SK-N-SH (cell line): ENCODE data around the gene MTA3.

Experiments
- CHD2 ChIP-seq: fragments of 150-350 bp; IDR thresholded peaks from 2 replicates; pipeline ENCODE4 v1.6.1; 2018; ENCODE audit warnings: low read length; ENCODE audit not compliant: partially characterized antibody
- EP300 ChIP-seq, 2 experiments: IDR thresholded peaks; 2 replicates each; pipeline versions ENCODE4 v1.4.0 to v1.6.1; 2012; ENCODE audit warnings: borderline replicate concordance in 1 of 2, low read depth in 1 of 2, low read length in 1 of 2
- EZH2phosphoT487 ChIP-seq: fragments of 200-600 bp; sonication (generic); IDR thresholded peaks from 2 replicates; pipeline ENCODE4 v1.6.1; 2017; ENCODE audit warnings: low read depth, mixed run types, mild to moderate bottlenecking, antibody characterized with exemption, moderate library complexity, borderline replicate concordance
- GATA2 ChIP-seq: sonication (generic); formaldehyde crosslinking; IDR thresholded peaks from 2 replicates; pipeline ENCODE4 v1.5.0; 2020; ENCODE audit warnings: mild to moderate bottlenecking, missing genetic modification reagents
- JUND ChIP-seq: IDR thresholded peaks from 2 replicates; pipeline ENCODE4 v1.4.0; 2012
- MXI1 ChIP-seq: IDR thresholded peaks from 2 replicates; pipeline ENCODE4 v1.6.1; 2012; ENCODE audit warnings: mild to moderate bottlenecking, low read depth, low read length, improper control_type of control experiment
- POLR2AphosphoS5 ChIP-seq: IDR thresholded peaks from 2 replicates; pipeline ENCODE4 v1.6.1; 2012; ENCODE audit warnings: low read depth, low read length
- RFX5 ChIP-seq: IDR thresholded peaks from 2 replicates; pipeline ENCODE4 v1.6.1; 2012; ENCODE audit warnings: mild to moderate bottlenecking, improper control_type of control experiment, low read length
- RXRA ChIP-seq: IDR thresholded peaks from 2 replicates; pipeline ENCODE4 v1.4.0; 2012; ENCODE audit warnings: low read depth, mild to moderate bottlenecking, borderline replicate concordance
- SIN3A ChIP-seq: IDR thresholded peaks from 2 replicates; pipeline ENCODE4 v1.6.1; 2012; ENCODE audit warnings: low read depth, mild to moderate bottlenecking, low read length, moderate library complexity, borderline replicate concordance
- SMC3 ChIP-seq: IDR thresholded peaks from 2 replicates; pipeline ENCODE4 v1.6.1; 2012; ENCODE audit warnings: low read depth, low read length, improper control_type of control experiment
- TF ChIP-seq, protein P1 (sequence below): fragments of 200-600 bp; sonication (generic); IDR thresholded peaks from 2 replicates; pipeline ENCODE4 v1.6.1; 2017; ENCODE audit warnings: antibody characterized with exemption, mild to moderate bottlenecking, moderate library complexity
- TF ChIP-seq, protein P2 (sequence below): IDR thresholded peaks from 2 replicates; pipeline ENCODE4 v1.4.0; 2012; ENCODE audit warnings: low read depth

DNA sequence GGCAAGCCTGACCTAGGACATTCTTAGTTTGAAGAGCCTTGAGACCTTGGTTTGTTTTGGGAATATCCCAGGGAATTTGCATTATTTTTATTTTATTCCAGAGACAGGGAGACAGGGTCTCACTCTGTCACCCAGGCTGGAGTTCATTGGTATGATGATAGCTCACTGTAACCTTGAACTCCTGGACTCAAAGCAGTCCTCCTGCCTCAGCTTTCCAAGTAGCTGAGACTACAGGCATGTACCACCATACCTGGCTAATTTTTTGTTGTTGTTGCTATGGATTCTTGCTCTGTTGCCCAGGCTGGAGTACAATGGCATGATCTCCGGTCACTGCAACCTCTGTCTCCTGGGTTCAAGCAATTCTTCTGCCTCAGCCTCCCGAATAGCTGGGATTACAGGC is 4.8 kb downstream of the MTA3 start:
- TF ChIP-seq GATA2 (no peak), EP300 (IDR thresholded peaks at IDR 0.05; ENCODE audit: borderline replicate concordance in 1 of 2, low read depth in 1 of 2, low read length in 1 of 2) (no peak), MXI1 (no peak), RXRA (no peak), SMC3 (no peak), JUND (no peak), SIN3A (no peak), RFX5 (no peak), EZH2phosphoT487 (no peak), POLR2AphosphoS5 (no peak), CHD2 (no peak)
- TF ChIP-seq, protein P1, sequence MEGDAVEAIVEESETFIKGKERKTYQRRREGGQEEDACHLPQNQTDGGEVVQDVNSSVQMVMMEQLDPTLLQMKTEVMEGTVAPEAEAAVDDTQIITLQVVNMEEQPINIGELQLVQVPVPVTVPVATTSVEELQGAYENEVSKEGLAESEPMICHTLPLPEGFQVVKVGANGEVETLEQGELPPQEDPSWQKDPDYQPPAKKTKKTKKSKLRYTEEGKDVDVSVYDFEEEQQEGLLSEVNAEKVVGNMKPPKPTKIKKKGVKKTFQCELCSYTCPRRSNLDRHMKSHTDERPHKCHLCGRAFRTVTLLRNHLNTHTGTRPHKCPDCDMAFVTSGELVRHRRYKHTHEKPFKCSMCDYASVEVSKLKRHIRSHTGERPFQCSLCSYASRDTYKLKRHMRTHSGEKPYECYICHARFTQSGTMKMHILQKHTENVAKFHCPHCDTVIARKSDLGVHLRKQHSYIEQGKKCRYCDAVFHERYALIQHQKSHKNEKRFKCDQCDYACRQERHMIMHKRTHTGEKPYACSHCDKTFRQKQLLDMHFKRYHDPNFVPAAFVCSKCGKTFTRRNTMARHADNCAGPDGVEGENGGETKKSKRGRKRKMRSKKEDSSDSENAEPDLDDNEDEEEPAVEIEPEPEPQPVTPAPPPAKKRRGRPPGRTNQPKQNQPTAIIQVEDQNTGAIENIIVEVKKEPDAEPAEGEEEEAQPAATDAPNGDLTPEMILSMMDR: no peak
- TF ChIP-seq, protein P2, sequence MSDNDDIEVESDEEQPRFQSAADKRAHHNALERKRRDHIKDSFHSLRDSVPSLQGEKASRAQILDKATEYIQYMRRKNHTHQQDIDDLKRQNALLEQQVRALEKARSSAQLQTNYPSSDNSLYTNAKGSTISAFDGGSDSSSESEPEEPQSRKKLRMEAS: no peak
